ENCODE results near the gene RCAN1. TPM values are rescaled to one million over a fixed set of nuclear protein-coding genes. Genes with fewer than 3 reads are reported as not detected.

RCAN1 gene
- polyA plus RNA-seq, 3 donors, result 5.2 to 17.5 (median 15.1) TPM

GRCh38 chr21:34523019-34523555, 91.8 kb downstream of the RCAN1 start:
- WGBS (ENCODE audit: insufficient coverage), result 94% methylated on average over 2 of the region's 7 CpGs
- peaks cover 0 to 2% (median 0%) of the 10 kb centered on the region in 3 donors for H3K27me3 Mint-ChIP-seq (ENCODE audit: low read depth in 3 of 3)
- Histone ChIP-seq H3K4me2 (replicated peaks; ENCODE audit: extremely low read depth, low read length, poor library complexity, severe bottlenecking) (peak overlapping the region; percentile 16), H3K9ac (ENCODE audit: insufficient read depth, low read length, poor library complexity, severe bottlenecking) (no peak overlapping the region), H3K4me3 (replicated peaks in 1 of 3; ENCODE audit: low read depth in 2 of 3, low read length in 3 of 3) (no peak overlapping the region), H3K36me3 (replicated peaks in 1 of 2; ENCODE audit: control insufficient read depth in 1 of 2, insufficient read depth in 2 of 2, low read length in 2 of 2) (peaks cover 0 to 5% of the 10 kb centered on the region in 2 donors), H3K27me3 (ENCODE audit: control insufficient read depth in 2 of 2, insufficient read depth in 2 of 2, low read length in 2 of 2) (no peaks in the 10 kb centered on the region), H3K79me2 (ENCODE audit: insufficient read depth, low read length) (peaks cover 20% of the 10 kb centered on the region), H3K27ac (ENCODE audit: low read depth in 1 of 2, low read length in 2 of 2) (peak overlapping the region; percentile 1 to 60), H2AFZ (ENCODE audit: insufficient read depth, low read depth, low read length, poor library complexity, severe bottlenecking) (no peak overlapping the region), H3K4me1 (ENCODE audit: control insufficient read depth in 1 of 2, insufficient read depth in 2 of 2, low read length in 2 of 2) (peaks cover 59 to 72% of the 10 kb centered on the region in 2 donors), H3K9me3 (replicated peaks in 1 of 2; ENCODE audit: control insufficient read depth in 1 of 2, insufficient read depth in 1 of 2, low read length in 2 of 2) (no peaks in the 10 kb centered on the region), H4K20me1 (ENCODE audit: insufficient read depth, low read length) (no peaks in the 10 kb centered on the region)
- peak overlapping the region in 5 of 7 donors; percentile 47 to 84 (median 69) for H3K27ac Mint-ChIP-seq
- H3K4me3 Mint-ChIP-seq, result no peak overlapping the region
- H3K9me3 Mint-ChIP-seq, result peaks cover 0 to 3% (median 0%) of the 10 kb centered on the region in 7 donors
- peaks cover 67% of the 10 kb centered on the region for H3K4me1 Mint-ChIP-seq
- H3K36me3 Mint-ChIP-seq, result peaks cover 24 to 30% of the 10 kb centered on the region in 2 donors
- no peak for TF ChIP-seq CTCF (IDR thresholded peaks at IDR 0.05)
- intact Hi-C loops (cut with micrococcal nuclease), result loop anchor here in 1 of 2 donors (2.0 kb wide), 1 partner anchor 46 kb away; no protein-coding TSS in a partner anchor
- DNase-seq, result no peak

GRCh38 chr21:34522284-34522683, 92.6 kb downstream of the RCAN1 start:
- DNase-seq, result no peak
- Histone ChIP-seq H3K79me2 (ENCODE audit: insufficient read depth, low read length) (peaks cover 24% of the 10 kb centered on the region), H3K4me2 (replicated peaks; ENCODE audit: extremely low read depth, low read length, poor library complexity, severe bottlenecking) (no peak overlapping the region), H2AFZ (ENCODE audit: insufficient read depth, low read depth, low read length, poor library complexity, severe bottlenecking) (no peak overlapping the region), H3K4me1 (ENCODE audit: control insufficient read depth in 1 of 2, insufficient read depth in 2 of 2, low read length in 2 of 2) (peaks cover 67 to 75% of the 10 kb centered on the region in 2 donors), H3K36me3 (replicated peaks in 1 of 2; ENCODE audit: control insufficient read depth in 1 of 2, insufficient read depth in 2 of 2, low read length in 2 of 2) (peaks cover 0 to 5% of the 10 kb centered on the region in 2 donors), H3K9me3 (replicated peaks in 1 of 2; ENCODE audit: control insufficient read depth in 1 of 2, insufficient read depth in 1 of 2, low read length in 2 of 2) (no peaks in the 10 kb centered on the region), H3K27ac (ENCODE audit: low read depth in 1 of 2, low read length in 2 of 2) (peak overlapping the region; percentile 26 to 60), H3K9ac (ENCODE audit: insufficient read depth, low read length, poor library complexity, severe bottlenecking) (no peak overlapping the region), H3K4me3 (replicated peaks in 1 of 3; ENCODE audit: low read depth in 2 of 3, low read length in 3 of 3) (peak overlapping the region in 1 of 3 experiments; percentile 6), H3K27me3 (ENCODE audit: control insufficient read depth in 2 of 2, insufficient read depth in 2 of 2, low read length in 2 of 2) (no peaks in the 10 kb centered on the region), H4K20me1 (ENCODE audit: insufficient read depth, low read length) (no peaks in the 10 kb centered on the region)
- Mint-ChIP-seq H3K4me1 (peaks cover 72% of the 10 kb centered on the region), H3K4me3 (peak overlapping the region; percentile 5 to 56), H3K27me3 (ENCODE audit: low read depth in 3 of 3) (peaks cover 0 to 2% (median 0%) of the 10 kb centered on the region in 3 donors), H3K27ac (peak overlapping the region; percentile 71 to 89 (median 82)), H3K9me3 (no peaks in the 10 kb centered on the region), H3K36me3 (peaks cover 29 to 30% of the 10 kb centered on the region in 2 donors)
- intact Hi-C loops (cut with micrococcal nuclease), result loop anchor here in 1 of 2 donors (2.0 kb wide), 1 partner anchor 47 kb away; no protein-coding TSS in a partner anchor
- 24% methylated on average over 3 of the region's 6 CpGs for WGBS (ENCODE audit: insufficient coverage)
- TF ChIP-seq CTCF (IDR thresholded peaks at IDR 0.05), result no peak
